PC-3 (cell line): ENCODE measurements around the gene AREL1. TPM values are rescaled to one million over a fixed set of nuclear protein-coding genes. Genes with fewer than 3 reads are reported as not detected.
A peak's percentile ranks its signal among the peaks of the same experiment; 100 is the strongest.

Experiments used
- ATAC-seq: fragments of 200-7000 bp; cut with Tn5 transposase; 2 replicates; pipeline ENCODE4 v1.9.1; 2020; ENCODE audit warnings: mild to moderate bottlenecking, moderate library complexity
- BruUV-seq: library from RNA; stranded (reverse); fragments of 400-500 nt; replicated peaks from 2 replicates; lab custom pipeline; 2021; lab: Mats Ljungman, UMichigan
- CTCF ChIA-PET: fragments of 300-600 bp; sonication (Branson Sonifier 250); formaldehyde crosslinking; loops from one replicate; lab custom pipeline; 2022; ENCODE audit warnings: antibody characterized with exemption; lab: Charles Lee
- POLR2A ChIA-PET: fragments of 300-600 bp; sonication (Branson Sonifier 250); formaldehyde crosslinking; loops from one replicate; lab custom pipeline; 2022; ENCODE audit warnings: antibody characterized with exemption; ENCODE audit not compliant: unreplicated experiment; lab: Charles Lee
- DNase-seq: peaks from one replicate; pipeline ENCODE4 v3.0.0-alpha.2; 2015
- H2AFZ ChIP-seq: fragments of 300-600 bp; sonication (generic); 2 replicates; pipeline ENCODE4 v1.6.0; 2016; ENCODE audit warnings: antibody characterized with exemption, low read length
- H3F3A ChIP-seq: fragments of 300-600 bp; sonication (generic); one replicate; pipeline ENCODE4 v1.6.0; 2017; ENCODE audit warnings: antibody characterized with exemption, low read length, control low read depth, mild to moderate bottlenecking; ENCODE audit not compliant: unreplicated experiment
- H3K27ac ChIP-seq: fragments of 300-600 bp; sonication (generic); 2 replicates; pipeline ENCODE4 v1.5.1; 2016; ENCODE audit warnings: mild to moderate bottlenecking, low read length
- H3K27me3 ChIP-seq: fragments of 300-600 bp; sonication (generic); 2 replicates; pipeline ENCODE4 v1.6.1; 2016; ENCODE audit warnings: low read length, mixed read lengths
- H3K36me3 ChIP-seq: fragments of 300-600 bp; sonication (generic); 2 replicates; pipeline ENCODE4 v1.6.1; 2016; ENCODE audit warnings: low read depth, mixed run types, low read length, mixed read lengths
- H3K4me1 ChIP-seq: fragments of 300-600 bp; sonication (generic); 2 replicates; pipeline ENCODE4 v1.5.1; 2016; ENCODE audit warnings: low read length; ENCODE audit not compliant: insufficient read depth
- H3K4me2 ChIP-seq: fragments of 300-600 bp; sonication (generic); 2 replicates; pipeline ENCODE4 v1.6.0; 2016; ENCODE audit warnings: low read length
- H3K4me3 ChIP-seq: fragments of 300-600 bp; sonication (generic); 2 replicates; pipeline ENCODE4 v1.5.1; 2016; ENCODE audit warnings: mild to moderate bottlenecking, low read length, mixed read lengths
- H3K79me2 ChIP-seq: fragments of 300-600 bp; sonication (generic); 2 replicates; pipeline ENCODE4 v1.6.1; 2017; ENCODE audit warnings: low read length, mixed read lengths
- H3K9ac ChIP-seq: fragments of 300-600 bp; sonication (generic); 2 replicates; pipeline ENCODE4 v1.6.0; 2016; ENCODE audit warnings: mild to moderate bottlenecking, low read length
- H3K9me2 ChIP-seq: fragments of 300-600 bp; sonication (generic); replicated peaks from 2 replicates; pipeline ENCODE4 v1.6.1; 2016; ENCODE audit warnings: mixed run types, low read length, mixed read lengths
- H3K9me3 ChIP-seq: fragments of 300-600 bp; sonication (generic); 2 replicates; pipeline ENCODE4 v1.6.1; 2016; ENCODE audit warnings: low read length, mixed read lengths
- H4K20me1 ChIP-seq: fragments of 300-600 bp; sonication (generic); 2 replicates; pipeline ENCODE4 v1.6.1; 2016; ENCODE audit warnings: low read length, mixed read lengths
- EZH2 ChIP-seq: fragments of 300-600 bp; sonication (generic); IDR thresholded peaks from one replicate; pipeline ENCODE4 v1.6.1; 2017; ENCODE audit warnings: antibody characterized with exemption, mild to moderate bottlenecking, low read length; ENCODE audit not compliant: unreplicated experiment
- EZH2phosphoT487 ChIP-seq: fragments of 300-600 bp; sonication (generic); IDR thresholded peaks from 2 replicates; pipeline ENCODE4 v1.6.1; 2018; ENCODE audit warnings: mild to moderate bottlenecking, antibody characterized with exemption, low read length, borderline replicate concordance
- intact Hi-C: fragments of 100-400 bp; cut with micrococcal nuclease; formaldehyde crosslinking; loops from 2 replicates; pipeline ENCODE4 v1.9.0; 2023
- total RNA-seq: library from RNA; depleted of rRNA; stranded (reverse); fragments of >200 nt; gene quantifications from 2 replicates; pipeline ENCODE4 v1.2.3, GENCODE V29; 2014
- TF ChIP-seq, protein P1 (sequence below): fragments of 300-600 bp; sonication (generic); conservative IDR thresholded peaks from 2 replicates; pipeline ENCODE4 v1.5.1; 2017; ENCODE audit warnings: antibody characterized with exemption, low read depth, mild to moderate bottlenecking, low read length

Gene AREL1
- total RNA-seq, 1 experiment from 2014 or later, result 32.1 TPM

DNA sequence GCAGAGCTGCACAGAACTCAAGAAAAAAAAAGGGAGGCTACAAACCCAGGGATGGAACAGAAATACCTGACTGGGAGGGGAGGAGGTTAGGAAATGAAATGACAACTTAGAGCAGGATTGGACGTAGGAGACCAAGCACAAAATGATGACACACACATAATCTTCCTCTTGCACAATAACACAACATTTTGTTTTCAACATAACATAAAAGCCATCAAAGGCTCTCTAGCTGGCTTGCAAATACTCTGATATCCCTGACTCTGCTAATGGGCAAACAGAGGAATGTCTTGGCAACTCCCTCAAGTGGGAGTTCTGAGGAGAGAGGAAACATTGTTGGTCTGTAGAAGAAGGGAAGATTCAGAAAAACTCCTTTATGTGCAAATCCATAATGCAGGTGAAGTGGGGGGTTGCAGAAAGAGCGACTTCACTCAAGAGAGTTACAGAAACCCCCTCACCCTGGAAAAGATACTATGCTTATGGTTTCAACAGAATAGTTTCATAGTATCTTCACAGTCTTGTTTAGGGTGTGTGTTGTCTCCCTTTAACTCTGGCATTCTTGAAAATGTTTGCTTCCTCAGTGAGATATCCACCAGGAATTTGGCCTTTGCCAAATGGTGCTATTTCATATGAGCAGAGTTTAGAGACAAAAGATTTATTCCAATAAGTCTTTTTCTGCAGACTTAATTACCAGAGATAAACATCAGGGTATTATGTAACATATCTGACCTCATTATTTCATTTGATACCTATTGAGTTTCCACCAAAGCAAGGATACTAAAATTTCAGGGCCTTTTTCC, 57.1 kb downstream of the AREL1 start:
- no peak overlapping the region for H3K4me3 ChIP-seq
- no peak overlapping the region for H3K27ac ChIP-seq
- DNase-seq (peak; percentile 39), ATAC-seq (no peak; the same call in 1 of the 2 replicates)
- H4K20me1 ChIP-seq, result no peaks in the 10 kb centered on the region; the same call in 1 of the 2 replicates
- no TSS peak for BruUV-seq
- no peak overlapping the region for H3K4me2 ChIP-seq
- TF ChIP-seq EZH2phosphoT487 (no peak), EZH2 (no peak)
- TF ChIP-seq, protein P1, sequence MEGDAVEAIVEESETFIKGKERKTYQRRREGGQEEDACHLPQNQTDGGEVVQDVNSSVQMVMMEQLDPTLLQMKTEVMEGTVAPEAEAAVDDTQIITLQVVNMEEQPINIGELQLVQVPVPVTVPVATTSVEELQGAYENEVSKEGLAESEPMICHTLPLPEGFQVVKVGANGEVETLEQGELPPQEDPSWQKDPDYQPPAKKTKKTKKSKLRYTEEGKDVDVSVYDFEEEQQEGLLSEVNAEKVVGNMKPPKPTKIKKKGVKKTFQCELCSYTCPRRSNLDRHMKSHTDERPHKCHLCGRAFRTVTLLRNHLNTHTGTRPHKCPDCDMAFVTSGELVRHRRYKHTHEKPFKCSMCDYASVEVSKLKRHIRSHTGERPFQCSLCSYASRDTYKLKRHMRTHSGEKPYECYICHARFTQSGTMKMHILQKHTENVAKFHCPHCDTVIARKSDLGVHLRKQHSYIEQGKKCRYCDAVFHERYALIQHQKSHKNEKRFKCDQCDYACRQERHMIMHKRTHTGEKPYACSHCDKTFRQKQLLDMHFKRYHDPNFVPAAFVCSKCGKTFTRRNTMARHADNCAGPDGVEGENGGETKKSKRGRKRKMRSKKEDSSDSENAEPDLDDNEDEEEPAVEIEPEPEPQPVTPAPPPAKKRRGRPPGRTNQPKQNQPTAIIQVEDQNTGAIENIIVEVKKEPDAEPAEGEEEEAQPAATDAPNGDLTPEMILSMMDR, result no peak
- no peaks in the 10 kb centered on the region for H3F3A ChIP-seq
- ChIA-PET CTCF (no interaction called here), POLR2A (interaction anchor here (0.7 kb wide), 1 partner anchor 302 kb away, joined by 9 read pairs; no protein-coding TSS in a partner anchor)
- intact Hi-C loops, result no loop called here
- H3K9ac ChIP-seq, result no peak overlapping the region
- no peak overlapping the region for H2AFZ ChIP-seq
- no peaks in the 10 kb centered on the region for H3K79me2 ChIP-seq
- H3K36me3 ChIP-seq, result peaks cover 4% of the 10 kb centered on the region; the same call in 1 of the 2 replicates
- no peaks in the 10 kb centered on the region for H3K9me3 ChIP-seq
- H3K27me3 ChIP-seq, result no peaks in the 10 kb centered on the region
- peaks cover 36% of the 10 kb centered on the region for H3K4me1 ChIP-seq
- no peaks in the 10 kb centered on the region for H3K9me2 ChIP-seq

DNA sequence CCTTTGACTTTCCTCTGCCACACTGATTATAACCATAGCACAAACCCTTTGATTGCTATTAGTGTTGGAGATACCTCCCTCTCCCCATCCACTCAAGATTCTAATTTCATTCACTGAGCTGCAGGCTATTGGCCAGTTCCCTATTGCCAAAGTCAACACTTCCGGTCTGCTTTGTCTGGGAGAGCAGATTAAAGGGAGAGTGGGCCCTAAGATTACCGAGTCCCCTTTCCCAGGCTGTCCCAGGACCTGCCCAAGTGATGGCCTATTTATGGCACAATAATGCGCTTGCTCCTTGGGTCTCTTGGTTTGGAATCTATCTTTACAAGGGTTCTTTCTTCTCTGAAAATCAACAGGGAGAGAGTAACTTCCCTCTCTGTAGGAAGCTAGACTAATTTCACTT, 57.9 kb downstream of the AREL1 start:
- Histone ChIP-seq H3K27me3 (no peaks in the 10 kb centered on the region), H3K27ac (no peak overlapping the region), H3K9me3 (no peaks in the 10 kb centered on the region)

More for the DNA sequence above, 57.9 kb downstream of the AREL1 start:
- ATAC-seq (no peak), DNase-seq (no peak)
- Histone ChIP-seq H3K9ac (no peak overlapping the region), H3K4me2 (no peak overlapping the region), H3K9me2 (no peaks in the 10 kb centered on the region), H3K4me3 (no peak overlapping the region), H4K20me1 (no peaks in the 10 kb centered on the region; the same call in 1 of the 2 replicates), H3K36me3 (peaks cover 4% of the 10 kb centered on the region; the same call in 1 of the 2 replicates), H3K4me1 (peaks cover 29% of the 10 kb centered on the region), H3K79me2 (no peaks in the 10 kb centered on the region), H3F3A (no peaks in the 10 kb centered on the region), H2AFZ (no peak overlapping the region)
- ChIA-PET CTCF (no interaction called here), POLR2A (interaction anchor here (0.7 kb wide), 1 partner anchor 301 kb away, joined by 9 read pairs; no protein-coding TSS in a partner anchor)
- TF ChIP-seq EZH2phosphoT487, result no peak
- TF ChIP-seq EZH2, result no peak
- TF ChIP-seq, protein P1, result no peak
- no TSS peak for BruUV-seq
- intact Hi-C loops, result no loop called here
